Hepatocyte (in vitro differentiated cells): Measurements from ENCODE around the gene UTP11. TPM values are rescaled to one million over a fixed set of nuclear protein-coding genes. Genes with fewer than 3 reads are reported as not detected.

Experiments used
- DNase-seq: peaks from one replicate; pipeline ENCODE4 v3.0.0-alpha.2; 2016; ENCODE audit warnings: low spot score
- H2AFZ ChIP-seq: fragments of 200-600 bp; sonication (generic); 2 replicates; pipeline ENCODE4 v1.6.0; 2016; ENCODE audit warnings: antibody characterized with exemption, mild to moderate bottlenecking
- H3K27ac ChIP-seq: fragments of 200-600 bp; sonication (generic); 2 replicates; pipeline ENCODE4 v1.5.1; 2016; ENCODE audit warnings: mild to moderate bottlenecking
- H3K27me3 ChIP-seq: fragments of 200-600 bp; sonication (generic); 2 replicates; pipeline ENCODE4 v1.6.1; 2016
- H3K36me3 ChIP-seq: fragments of 200-600 bp; sonication (generic); replicated peaks from 2 replicates; pipeline ENCODE4 v1.5.1; 2016; ENCODE audit warnings: low read depth; ENCODE audit not compliant: insufficient read depth
- H3K4me1 ChIP-seq: fragments of 200-600 bp; sonication (generic); 2 replicates; pipeline ENCODE4 v1.5.1; 2016; ENCODE audit warnings: mild to moderate bottlenecking, moderate library complexity; ENCODE audit not compliant: insufficient read depth
- H3K4me2 ChIP-seq: fragments of 200-600 bp; sonication (generic); 2 replicates; pipeline ENCODE4 v1.6.0; 2016
- H3K4me3 ChIP-seq: fragments of 200-600 bp; sonication (generic); 2 replicates; pipeline ENCODE4 v1.5.1; 2016; ENCODE audit warnings: mild to moderate bottlenecking
- H3K79me2 ChIP-seq: fragments of 200-600 bp; sonication (generic); 2 replicates; pipeline ENCODE4 v1.6.0; 2017; ENCODE audit warnings: mild to moderate bottlenecking
- H3K9me2 ChIP-seq: fragments of 200-600 bp; sonication (generic); replicated peaks from 2 replicates; pipeline ENCODE4 v1.6.0; 2017; ENCODE audit warnings: mild to moderate bottlenecking; ENCODE audit not compliant: insufficient read depth
- H3K9me3 ChIP-seq: fragments of 200-600 bp; sonication (generic); 2 replicates; pipeline ENCODE4 v1.5.1; 2016; ENCODE audit warnings: low read depth, mild to moderate bottlenecking
- H4K20me1 ChIP-seq: fragments of 200-600 bp; sonication (generic); 2 replicates; pipeline ENCODE4 v1.6.0; 2016; ENCODE audit warnings: mild to moderate bottlenecking; ENCODE audit not compliant: insufficient read depth, poor library complexity, severe bottlenecking
- CTCF ChIP-seq: fragments of 200-600 bp; sonication (generic); IDR thresholded peaks from 2 replicates; pipeline ENCODE4 v1.5.1; 2016; ENCODE audit warnings: antibody characterized with exemption, mild to moderate bottlenecking; ENCODE audit not compliant: poor library complexity
- EZH2 ChIP-seq: fragments of 200-600 bp; sonication (generic); IDR thresholded peaks from 2 replicates; pipeline ENCODE4 v1.6.1; 2016; ENCODE audit warnings: antibody characterized with exemption, mild to moderate bottlenecking, borderline replicate concordance
- EZH2phosphoT487 ChIP-seq: fragments of 200-600 bp; sonication (generic); IDR thresholded peaks from one replicate; pipeline ENCODE4 v1.6.1; 2018; ENCODE audit warnings: antibody characterized with exemption, mild to moderate bottlenecking, low read depth, moderate library complexity; ENCODE audit not compliant: unreplicated experiment, severe bottlenecking
- WGBS: methylation state at CpG from one replicate; pipeline ENCODE4 v1.1.6; 2016; ENCODE audit warnings: low lambda C conversion rate; ENCODE audit errors: missing lambda C conversion rate; 5-methylcytosine and 5-hydroxymethylcytosine counted together
- polyA plus RNA-seq: library from polyadenylated mRNA; unstranded; fragments of >200 nt; fragmentation: Nextera tagmentation; extraction: Ambion mirVana; gene quantifications from 2 replicates; pipeline ENCODE4 v1.2.1, GENCODE V29; 2016
- total RNA-seq: library from RNA; depleted of rRNA; stranded (reverse); fragments of >200 nt; gene quantifications from 2 replicates; pipeline ENCODE4 v1.2.3, GENCODE V29; 2014

The UTP11 gene
- total and polyA plus RNA-seq, 2 experiments from 2014 or later: 36.2 to 39.2 TPM

- Histone ChIP-seq H3K36me3 (no peaks in the 10 kb centered on the region), H3K4me1 (peaks cover 11% of the 10 kb centered on the region), H3K4me3 (no peak overlapping the region), H3K79me2 (peaks cover 13% of the 10 kb centered on the region), H2AFZ (no peak overlapping the region), H3K9me3 (no peaks in the 10 kb centered on the region), H4K20me1 (no peaks in the 10 kb centered on the region), H3K27me3 (no peaks in the 10 kb centered on the region), H3K27ac (no peak overlapping the region), H3K9me2 (no peaks in the 10 kb centered on the region), H3K4me2 (peak overlapping the region; percentile 92)
- no peak for DNase-seq
- 52% methylated on average over 1 of the region's 1 CpG for WGBS
- TF ChIP-seq EZH2phosphoT487 (no peak), EZH2 (no peak), CTCF (no peak)
Observed at GRCh38 chr1:37987679-37988078, 24.9 kb upstream of the UTP11 start.

DNA sequence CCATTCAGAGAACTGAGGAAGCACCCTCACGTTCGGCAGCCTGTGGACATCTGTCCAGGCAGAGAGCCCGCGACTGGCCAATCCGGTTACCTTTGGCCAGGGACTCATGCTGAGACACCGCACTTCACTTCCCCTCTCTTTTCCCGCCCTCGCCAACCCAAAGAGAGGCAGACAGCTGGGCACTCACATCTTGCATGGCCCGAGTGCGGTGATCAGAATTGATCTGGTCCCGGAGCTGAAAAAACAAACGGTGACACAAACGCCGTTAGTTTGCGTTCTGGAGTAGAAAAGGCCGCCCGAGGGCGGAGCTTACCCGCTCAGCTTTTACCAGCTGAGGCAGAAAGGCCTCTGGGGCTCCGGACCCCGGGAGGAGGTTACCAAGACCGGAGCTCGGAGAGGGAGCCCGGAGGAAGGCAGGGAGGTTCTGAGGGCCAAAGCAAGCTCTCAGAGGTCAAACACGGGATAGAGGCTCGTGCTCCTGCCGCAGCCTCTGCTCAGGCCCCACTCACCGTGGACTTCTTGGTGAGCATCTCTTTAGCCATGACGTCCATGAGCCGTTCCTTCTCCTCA lies 23.1 kb upstream of the UTP11 start:
- no peaks in the 10 kb centered on the region for H4K20me1 ChIP-seq
- H3K36me3 ChIP-seq: no peaks in the 10 kb centered on the region
- H3K79me2 ChIP-seq: peaks cover 13% of the 10 kb centered on the region
- H3K4me3 ChIP-seq: peak overlapping the region; percentile 78
- peak; percentile 33 for DNase-seq
- no peak for TF ChIP-seq EZH2phosphoT487
- no peak for TF ChIP-seq CTCF
- no peak for TF ChIP-seq EZH2
- H2AFZ ChIP-seq: peak overlapping the region; percentile 68
- WGBS: 2% methylated on average over 30 of the region's 30 CpGs
- peaks cover 11% of the 10 kb centered on the region for H3K4me1 ChIP-seq
- H3K9me2 ChIP-seq: no peaks in the 10 kb centered on the region
- peak overlapping the region; percentile 92 for H3K4me2 ChIP-seq
- H3K9me3 ChIP-seq: no peaks in the 10 kb centered on the region
- no peaks in the 10 kb centered on the region for H3K27me3 ChIP-seq
- H3K27ac ChIP-seq: peak overlapping the region; percentile 66

DNA sequence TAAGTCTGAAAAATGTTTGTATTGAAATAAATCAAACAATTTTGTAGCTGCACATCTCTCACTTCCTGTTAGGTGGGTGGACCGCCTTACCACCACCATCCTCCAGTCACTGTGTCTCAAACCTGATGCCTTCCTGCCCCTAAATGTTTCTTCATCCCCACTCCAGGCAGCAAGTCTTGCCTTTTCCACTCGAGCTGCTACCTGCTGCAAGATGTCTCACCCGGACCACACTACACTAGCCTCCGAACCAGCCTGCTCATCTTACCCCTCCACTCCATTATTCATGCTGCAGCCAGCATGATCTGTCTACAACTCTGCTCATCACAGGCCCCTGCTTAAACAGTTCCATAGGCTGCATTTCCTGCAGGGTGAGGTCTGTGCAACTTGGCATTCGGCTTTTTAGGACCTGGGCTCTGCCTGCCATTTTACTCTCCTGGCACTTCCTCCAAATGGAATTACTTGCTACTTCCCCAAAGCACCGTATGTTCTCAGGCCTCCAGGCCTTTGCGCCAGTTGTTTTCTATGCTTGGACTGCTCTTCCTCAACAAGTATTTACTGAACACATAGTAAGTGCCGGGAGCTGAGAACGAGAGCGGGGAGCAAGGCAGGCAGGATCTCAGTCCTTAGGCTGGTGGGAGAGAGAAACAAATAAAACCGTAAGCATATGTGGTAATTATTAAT lies 17.5 kb upstream of the UTP11 start:
- Histone ChIP-seq H3K9me3 (no peaks in the 10 kb centered on the region), H2AFZ (no peak overlapping the region), H3K9me2 (no peaks in the 10 kb centered on the region), H3K4me2 (peak overlapping the region; percentile 79), H3K36me3 (no peaks in the 10 kb centered on the region), H3K4me1 (peaks cover 24% of the 10 kb centered on the region), H4K20me1 (no peaks in the 10 kb centered on the region), H3K79me2 (peaks cover 7% of the 10 kb centered on the region), H3K27me3 (no peaks in the 10 kb centered on the region), H3K4me3 (no peak overlapping the region), H3K27ac (peak overlapping the region; percentile 96)
- DNase-seq: no peak
- no peak for TF ChIP-seq CTCF
- no peak for TF ChIP-seq EZH2phosphoT487
- no peak for TF ChIP-seq EZH2
- WGBS: 74% methylated on average over 11 of the region's 11 CpGs
